NCI-H1436 (cell line): ENCODE measurements around the gene DNASE1L3.

Experiments
- DNase-seq: peaks from one replicate; lab custom pipeline; 2025; lab: John Stamatoyannopoulos, UW

The DNASE1L3 gene

GRCh38 chr3:58160399-58160798 lies 50.4 kb downstream of the DNASE1L3 start:
- no peak for DNase-seq

- DNase-seq, result no peak
Measured at GRCh38 chr3:58158442-58159153, 52.2 kb downstream of the DNASE1L3 start.

- no peak for DNase-seq
Measured at GRCh38 chr3:58157700-58158099, 53.1 kb downstream of the DNASE1L3 start.

- DNase-seq, result no peak
Measured at GRCh38 chr3:58155838-58156237, 54.9 kb downstream of the DNASE1L3 start.

DNA sequence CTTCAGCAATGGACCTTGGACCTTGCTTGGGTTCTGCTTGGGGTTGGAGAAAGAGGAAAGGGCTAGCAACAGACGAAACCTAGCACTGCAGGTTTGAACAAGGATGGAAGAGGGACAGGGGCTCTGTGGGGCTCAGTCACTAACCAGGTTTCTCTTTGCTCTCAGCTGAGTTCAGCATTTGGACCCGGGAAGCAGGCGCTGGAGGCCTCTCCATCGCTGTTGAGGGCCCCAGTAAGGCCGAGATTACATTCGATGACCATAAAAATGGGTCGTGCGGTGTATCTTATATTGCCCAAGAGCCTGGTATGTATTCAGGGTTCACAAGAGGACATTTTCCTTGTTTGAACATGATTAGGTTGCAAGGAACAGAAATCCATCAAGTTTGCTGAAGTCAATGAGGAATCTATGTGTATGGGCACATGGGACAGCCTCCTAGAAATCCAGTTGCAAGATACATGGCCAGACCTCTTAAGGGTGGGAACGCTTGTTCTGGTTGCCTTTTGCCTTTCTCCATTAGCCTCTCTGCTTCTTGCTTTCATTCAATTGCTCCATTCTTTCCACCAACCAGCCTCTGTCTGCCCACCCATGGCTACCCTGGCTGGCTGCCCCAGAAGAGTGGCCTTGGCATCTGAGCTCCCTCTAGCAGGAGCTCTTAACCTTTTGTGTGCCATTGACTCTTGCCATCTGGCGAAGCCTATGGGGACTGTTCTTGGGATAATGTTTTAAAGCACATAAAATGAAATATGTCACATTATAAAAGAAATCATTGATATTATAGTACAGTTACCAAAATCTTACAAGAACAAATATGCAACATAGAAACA lies 55.9 kb downstream of the DNASE1L3 start:
- no peak for DNase-seq

DNA sequence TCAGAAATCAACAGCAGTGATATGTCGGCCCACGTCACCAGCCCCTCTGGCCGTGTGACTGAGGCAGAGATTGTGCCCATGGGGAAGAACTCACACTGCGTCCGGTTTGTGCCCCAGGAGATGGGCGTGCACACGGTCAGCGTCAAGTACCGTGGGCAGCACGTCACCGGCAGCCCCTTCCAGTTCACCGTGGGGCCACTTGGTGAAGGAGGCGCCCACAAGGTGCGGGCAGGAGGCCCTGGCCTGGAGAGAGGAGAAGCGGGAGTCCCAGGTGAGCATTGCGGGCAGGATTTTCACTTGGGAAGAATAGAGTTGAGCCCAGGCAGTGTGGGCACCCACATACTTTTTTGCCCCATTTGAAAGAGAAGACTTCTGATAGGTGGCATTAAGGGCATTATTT lies 57.4 kb downstream of the DNASE1L3 start:
- no peak for DNase-seq

DNA sequence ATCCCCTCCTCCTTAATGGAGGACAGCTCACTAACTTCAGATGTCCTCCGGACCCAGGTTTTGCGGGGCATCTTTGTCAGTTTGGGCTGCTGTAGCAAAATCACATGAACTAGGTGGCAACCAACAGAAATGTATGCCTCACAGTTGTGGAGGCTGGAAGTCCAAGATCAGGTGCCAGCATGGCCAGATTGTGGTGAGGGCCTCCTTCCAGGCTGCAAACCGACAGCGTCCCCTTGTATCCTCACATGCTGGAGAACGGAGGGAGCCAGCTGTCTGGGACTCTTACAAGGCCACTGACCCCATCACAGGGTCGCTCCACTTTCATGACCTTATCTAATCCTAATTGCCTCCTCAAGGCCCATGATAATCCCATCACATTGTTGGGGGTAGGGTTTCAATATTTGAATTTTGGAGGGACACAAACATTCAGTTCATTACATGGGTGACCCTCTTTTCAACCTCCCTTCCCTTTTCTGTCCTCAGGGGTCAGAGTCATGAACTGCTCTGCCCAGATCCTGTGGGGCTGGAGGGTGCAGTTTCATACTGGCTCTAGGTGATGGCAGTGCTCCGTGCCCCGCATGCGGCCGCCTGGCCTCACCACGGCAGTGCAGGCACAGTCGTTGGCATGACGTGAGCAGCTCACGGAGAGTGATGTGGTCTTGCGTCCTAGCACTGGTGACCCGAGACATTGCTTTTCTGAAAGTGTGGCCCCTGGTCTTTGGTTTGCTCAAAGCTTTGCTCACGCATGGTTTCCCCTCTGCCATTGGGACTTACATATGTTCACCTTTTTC lies 58.4 kb downstream of the DNASE1L3 start:
- DNase-seq, result no peak

DNA sequence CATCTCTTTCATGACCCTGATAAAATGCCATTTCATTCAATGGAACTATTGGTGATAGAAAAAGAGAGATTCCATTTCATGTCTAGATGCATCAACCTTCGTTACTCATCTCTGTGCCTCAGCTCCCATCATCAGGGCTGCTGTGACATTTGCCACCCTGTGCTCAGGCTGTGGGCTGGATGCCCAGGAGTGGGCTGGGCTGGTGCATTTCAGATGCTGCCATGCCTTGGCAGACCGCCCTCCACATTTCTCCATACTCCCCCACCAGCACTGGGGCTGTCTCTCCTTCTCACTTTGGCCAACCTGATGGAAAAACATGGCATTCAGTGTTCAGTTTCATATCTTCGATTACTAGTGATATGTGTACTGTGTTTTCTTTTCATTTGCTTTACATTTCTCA lies 59.1 kb downstream of the DNASE1L3 start:
- DNase-seq, result no peak

DNA sequence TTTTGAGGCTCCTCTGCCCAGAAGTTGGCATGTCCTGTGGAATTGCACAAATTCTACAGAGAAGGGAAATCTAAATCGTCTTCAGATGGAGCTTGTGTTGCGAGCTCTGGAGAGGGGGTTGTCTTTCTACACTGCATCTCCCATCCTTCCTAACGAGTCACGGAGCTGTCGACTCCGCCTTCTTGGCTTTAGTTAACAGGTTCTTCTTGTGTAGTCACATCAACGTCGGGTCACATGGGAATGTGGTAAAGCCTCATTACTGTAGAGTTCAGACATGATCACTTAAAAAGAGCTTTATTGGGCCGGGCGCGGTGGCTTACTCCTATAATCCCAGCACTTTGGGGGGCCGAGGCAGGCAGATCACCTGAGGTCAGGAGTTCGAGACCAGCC lies 60.0 kb downstream of the DNASE1L3 start:
- no peak for DNase-seq

GRCh38 chr3:58150130-58150809 lies 60.5 kb downstream of the DNASE1L3 start:
- DNase-seq, result no peak

DNA sequence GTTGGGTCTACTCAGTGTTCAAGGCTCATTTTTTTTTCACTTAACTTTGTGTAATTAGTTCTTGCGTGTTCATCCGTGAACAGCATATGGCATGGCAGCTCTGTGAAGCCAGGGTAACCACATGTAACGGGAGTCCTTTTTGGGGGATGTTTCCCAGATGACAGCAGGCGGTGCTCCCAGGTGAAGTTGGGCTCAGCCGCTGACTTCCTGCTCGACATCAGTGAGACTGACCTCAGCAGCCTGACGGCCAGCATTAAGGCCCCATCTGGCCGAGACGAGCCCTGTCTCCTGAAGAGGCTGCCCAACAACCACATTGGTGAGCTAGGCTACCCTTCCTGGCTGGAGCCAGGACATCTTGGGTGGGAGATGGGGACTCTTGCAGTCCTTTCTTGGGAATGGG lies 62.7 kb downstream of the DNASE1L3 start:
- DNase-seq, result no peak

- no peak for DNase-seq
Measured at GRCh38 chr3:58144478-58145325, 66.1 kb downstream of the DNASE1L3 start.

DNA sequence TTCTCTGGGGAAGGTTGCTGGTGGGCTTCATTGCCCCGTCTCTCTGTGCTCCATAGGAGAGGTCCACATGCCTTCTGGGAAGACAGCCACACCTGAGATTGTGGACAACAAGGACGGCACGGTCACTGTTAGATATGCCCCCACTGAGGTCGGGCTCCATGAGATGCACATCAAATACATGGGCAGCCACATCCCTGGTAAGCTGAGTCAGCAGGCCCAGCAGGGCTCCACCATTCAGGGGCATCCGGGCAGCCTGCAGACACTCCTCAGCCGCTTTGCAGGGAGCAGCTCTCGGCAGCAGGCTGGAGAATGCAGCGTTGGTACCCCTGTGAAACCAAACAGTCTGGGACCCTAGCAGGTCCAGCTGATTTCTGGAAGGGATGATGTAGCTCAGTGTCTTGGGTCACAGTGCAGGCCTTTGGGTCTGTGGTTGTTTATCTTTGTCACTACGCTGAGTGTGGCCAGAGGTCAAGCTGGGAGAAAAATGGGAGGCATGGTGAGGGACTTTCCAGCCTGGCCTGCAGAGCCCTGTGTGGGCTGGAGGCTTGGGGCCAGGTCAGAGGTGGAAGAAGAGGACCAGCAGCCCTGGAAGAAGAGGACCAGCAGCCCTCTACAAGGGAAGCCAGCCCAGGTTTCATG lies 67.2 kb downstream of the DNASE1L3 start:
- no peak for DNase-seq
